Pancreas (tissue), 10 donors: ENCODE results near the gene TEX53. TPM values are rescaled to one million over a fixed set of nuclear protein-coding genes. Genes with fewer than 3 reads are reported as not detected.

Source experiments
- ATAC-seq, 4 donors: fragments of 200-7000 bp; cut with Tn5 transposase; one replicate each; pipeline versions ENCODE4 v1.8.0 to v1.9.1; 2020; ENCODE audit warnings: mild to moderate bottlenecking in 4 of 4, moderate library complexity in 4 of 4
- DNase-seq, 6 donors: peaks; one replicate each; pipeline ENCODE4 v3.0.0-alpha.2; 2020
- FAIRE-seq: peaks from 2 replicates; lab custom pipeline; 2012; peaks lifted over from hg19 to GRCh38; lab: Jason Lieb, UNC
- H3K27ac ChIP-seq, 4 donors: fragments of 200-600 bp; sonication (generic); 1 replicate in 3 of 4; 2 replicates in 1 of 4; pipeline versions ENCODE4 v1.5.0 to v1.8.0; 2020
- H3K27me3 ChIP-seq, 4 donors: fragments of 200-600 bp; one replicate each; pipeline ENCODE4 v1.8.0; 2021
- H3K36me3 ChIP-seq, 3 donors: fragments of 200-600 bp; sonication (generic) in 1 of 3; one replicate each; pipeline versions ENCODE4 v1.5.0 to v1.8.0; 2020 to 2021
- H3K4me1 ChIP-seq, 3 donors: fragments of 200-600 bp; one replicate each; pipeline ENCODE4 v1.8.0; 2021
- H3K4me3 ChIP-seq, 4 donors: fragments of 200-600 bp; sonication (generic) in 2 of 4; one replicate each; pipeline versions ENCODE4 v1.5.0 to v1.8.0; 2020 to 2021
- H3K9me3 ChIP-seq, 4 donors: fragments of 200-600 bp; one replicate each; pipeline ENCODE4 v1.8.0; 2021
- WGBS, 2 donors: extraction: QIAGEN DNeasy Blood & Tissue Kit; methylation state at CpG; one replicate each; pipeline ENCODE4 v1.1.7; 2013; 5-methylcytosine and 5-hydroxymethylcytosine counted together
- intact Hi-C, 3 donors: fragments of 100-400 bp; cut with DNase I; formaldehyde crosslinking; loops; one replicate each; pipeline versions ENCODE4 v1.11.1 to v1.14.2; 2022
- polyA plus RNA-seq, 2 donors: library from polyadenylated mRNA; stranded (reverse); fragments of 200-250 nt; gene quantifications; one replicate each; pipeline ENCODE4 v1.2.3, GENCODE V29; 2013
- total RNA-seq, 6 donors: library from RNA; stranded (reverse); fragmentation: NEBNext Ultra II Directional in 4 of 6; extraction: Animal tissue kit (Norgen Biotek cat#: 25700) in 4 of 6; gene quantifications; one replicate each; pipeline versions ENCODE4 v1.2.1 to v1.2.4, GENCODE V29; 2021 to 2023
- TF ChIP-seq, protein P1 (sequence below), 4 donors: fragments of 200-600 bp; sonication (generic) in 3 of 4; IDR thresholded peaks; one replicate each; pipeline versions ENCODE4 v1.5.0 to v1.8.0; 2021; ENCODE audit warnings: antibody characterized with exemption in 4 of 4
- donor health status: healthy with polysubstance abuse.
- donor health status: DM: no; HTN: no; CAD: no; lungs with moderate emphysema.
- donor health status: DM: no; HTN: no; CAD: no.
- donor health status: control.
- donor health status: control.
- donor health status: Bipolar disorder and iron deficiency.
- donor health status: DM: yes; HTN: yes; CAD: no.
- donor health status: DM: no; HTN: no; CAD: no.
- donor health status: DM: no; HTN: no; CAD: no.
- donor health status: DM: yes; HTN: yes; CAD: no.

Gene TEX53
- total and polyA plus RNA-seq, 8 donors = not detected

DNA sequence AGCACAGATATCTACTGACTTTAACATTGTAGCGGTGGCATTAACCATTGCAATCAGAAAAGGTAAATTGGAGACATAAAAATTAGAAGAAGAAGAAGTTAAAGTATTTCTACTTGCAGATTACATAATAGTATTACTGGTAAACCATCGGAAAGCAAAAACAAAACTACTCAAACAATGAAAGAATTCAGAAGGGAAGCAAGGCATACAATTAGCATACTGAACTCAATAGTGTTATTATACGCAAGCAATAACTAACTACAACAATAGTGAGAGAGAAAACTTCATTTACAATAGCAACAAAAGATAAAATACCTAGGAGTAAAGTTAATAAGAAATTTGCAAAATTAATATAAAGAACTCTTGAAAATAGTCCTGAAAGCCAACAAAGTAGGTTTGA lies 6.6 kb upstream of the TEX53 start:
- no peak for ATAC-seq
- H3K27ac ChIP-seq = no peak overlapping the region
- H3K36me3 ChIP-seq = no peaks in the 10 kb centered on the region
- 63 to 74% methylated on average over 3 of the region's 3 CpGs for WGBS, 2 donors
- H3K27me3 ChIP-seq = no peaks in the 10 kb centered on the region
- no peak overlapping the region for H3K4me3 ChIP-seq
- no peaks in the 10 kb centered on the region for H3K9me3 ChIP-seq
- intact Hi-C loops = loop anchor here in 2 of 3 donors (10.0 kb wide), 1 partner anchor 351 kb away; no protein-coding TSS in a partner anchor
- no peaks in the 10 kb centered on the region for H3K4me1 ChIP-seq
- DNase-seq = no peak
- FAIRE-seq = no peak
- TF ChIP-seq, protein P1, sequence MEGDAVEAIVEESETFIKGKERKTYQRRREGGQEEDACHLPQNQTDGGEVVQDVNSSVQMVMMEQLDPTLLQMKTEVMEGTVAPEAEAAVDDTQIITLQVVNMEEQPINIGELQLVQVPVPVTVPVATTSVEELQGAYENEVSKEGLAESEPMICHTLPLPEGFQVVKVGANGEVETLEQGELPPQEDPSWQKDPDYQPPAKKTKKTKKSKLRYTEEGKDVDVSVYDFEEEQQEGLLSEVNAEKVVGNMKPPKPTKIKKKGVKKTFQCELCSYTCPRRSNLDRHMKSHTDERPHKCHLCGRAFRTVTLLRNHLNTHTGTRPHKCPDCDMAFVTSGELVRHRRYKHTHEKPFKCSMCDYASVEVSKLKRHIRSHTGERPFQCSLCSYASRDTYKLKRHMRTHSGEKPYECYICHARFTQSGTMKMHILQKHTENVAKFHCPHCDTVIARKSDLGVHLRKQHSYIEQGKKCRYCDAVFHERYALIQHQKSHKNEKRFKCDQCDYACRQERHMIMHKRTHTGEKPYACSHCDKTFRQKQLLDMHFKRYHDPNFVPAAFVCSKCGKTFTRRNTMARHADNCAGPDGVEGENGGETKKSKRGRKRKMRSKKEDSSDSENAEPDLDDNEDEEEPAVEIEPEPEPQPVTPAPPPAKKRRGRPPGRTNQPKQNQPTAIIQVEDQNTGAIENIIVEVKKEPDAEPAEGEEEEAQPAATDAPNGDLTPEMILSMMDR (IDR thresholded peaks at IDR 0.05) = no peak

- 18 to 21% methylated on average over 10 of the region's 10 CpGs for WGBS, 2 donors
- Histone ChIP-seq H3K27ac (no peak overlapping the region), H3K4me1 (no peaks in the 10 kb centered on the region), H3K4me3 (no peak overlapping the region), H3K27me3 (no peaks in the 10 kb centered on the region), H3K9me3 (no peaks in the 10 kb centered on the region), H3K36me3 (no peaks in the 10 kb centered on the region)
- TF ChIP-seq, protein P1 (IDR thresholded peaks at IDR 0.05) = peak; percentile 57 to 79 (median 76)
- no peak for FAIRE-seq
- peak in 5 of 6 donors; percentile 27 to 66 (median 33) for DNase-seq
- intact Hi-C loops = loop anchor here in 2 of 3 donors (10.0 kb wide), 1 partner anchor 352 kb away; no protein-coding TSS in a partner anchor
- peak; percentile 67 to 95 (median 88) for ATAC-seq
Observed at GRCh38 chr9:114662081-114662989, 4.7 kb upstream of the TEX53 start.

GRCh38 chr9:114656301-114656700 lies 1.3 kb downstream of the TEX53 start:
- TF ChIP-seq, protein P1 (IDR thresholded peaks at IDR 0.05) = no peak
- Histone ChIP-seq H3K4me1 (no peaks in the 10 kb centered on the region), H3K9me3 (no peaks in the 10 kb centered on the region), H3K4me3 (no peak overlapping the region), H3K27ac (no peak overlapping the region), H3K27me3 (no peaks in the 10 kb centered on the region), H3K36me3 (no peaks in the 10 kb centered on the region)
- FAIRE-seq (no peak), DNase-seq (no peak), ATAC-seq (no peak)
- 74 to 77% methylated on average over 12 of the region's 12 CpGs for WGBS, 2 donors
- intact Hi-C loops = loop anchor here in 2 of 3 donors (5.0 to 10.0 kb wide), 2 partner anchors 222 to 254 kb away; no protein-coding TSS in a partner anchor

DNA sequence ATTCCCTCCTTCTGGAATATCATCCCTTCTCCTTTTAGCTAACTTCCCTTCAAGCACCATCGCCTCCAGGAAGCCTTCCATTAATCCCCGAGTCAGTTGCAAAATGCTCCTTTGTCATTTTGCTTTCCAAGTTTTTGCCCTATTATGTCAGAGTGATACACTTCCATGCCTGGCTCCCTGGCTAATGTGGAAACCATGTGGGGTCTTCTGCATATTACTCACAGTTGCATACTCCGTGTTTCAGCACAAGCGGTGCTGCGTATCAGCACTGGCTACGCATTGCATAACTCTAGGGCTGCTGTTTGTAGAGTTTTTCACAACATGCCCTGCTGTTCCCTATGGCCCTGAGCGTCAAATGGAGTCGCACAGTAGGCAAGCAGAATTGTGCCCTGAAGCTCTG lies 1.9 kb downstream of the TEX53 start:
- Histone ChIP-seq H3K4me1 (no peaks in the 10 kb centered on the region), H3K27ac (no peak overlapping the region), H3K27me3 (no peaks in the 10 kb centered on the region), H3K9me3 (no peaks in the 10 kb centered on the region), H3K4me3 (no peak overlapping the region), H3K36me3 (no peaks in the 10 kb centered on the region)
- DNase-seq (no peak), ATAC-seq (no peak), FAIRE-seq (no peak)
- TF ChIP-seq, protein P1 (IDR thresholded peaks at IDR 0.05) = no peak
- intact Hi-C loops = loop anchor here in 2 of 3 donors (5.0 to 10.0 kb wide), 2 partner anchors 221 to 253 kb away; no protein-coding TSS in a partner anchor
- WGBS, 2 donors = 73 to 83% methylated on average over 8 of the region's 8 CpGs
